Transverse colon (tissue), 4 donors: ENCODE results near the gene TMEM200A.

Experiments used
- CTCF ChIP-seq, 5 experiments: fragments of 200-600 bp in 3 of 5; fragments of 450-650 bp in 2 of 5; sonication (generic) in 3 of 5; IDR thresholded peaks; 1 replicate in 2 of 5; 2 replicates in 3 of 5; pipeline ENCODE4 v1.5.1; 2016 to 2017; ENCODE audit warnings: antibody characterized with exemption in 5 of 5, inconsistent platforms in 3 of 5, mild to moderate bottlenecking in 2 of 5, moderate library complexity in 1 of 5
- EP300 ChIP-seq: sonication (generic); formaldehyde crosslinking; IDR thresholded peaks from one replicate; pipeline ENCODE4 v1.6.1; 2017; ENCODE audit warnings: antibody characterized with exemption, low read depth
- POLR2A ChIP-seq: fragments of 450-650 bp; IDR thresholded peaks from one replicate; pipeline ENCODE4 v1.6.1; 2016; ENCODE audit warnings: antibody characterized with exemption, mild to moderate bottlenecking, moderate library complexity
- POLR2AphosphoS5 ChIP-seq, 3 donors: sonication (generic); formaldehyde crosslinking; IDR thresholded peaks; one replicate each; pipeline ENCODE4 v1.6.1; 2016; ENCODE audit warnings: antibody characterized with exemption in 3 of 3

DNA sequence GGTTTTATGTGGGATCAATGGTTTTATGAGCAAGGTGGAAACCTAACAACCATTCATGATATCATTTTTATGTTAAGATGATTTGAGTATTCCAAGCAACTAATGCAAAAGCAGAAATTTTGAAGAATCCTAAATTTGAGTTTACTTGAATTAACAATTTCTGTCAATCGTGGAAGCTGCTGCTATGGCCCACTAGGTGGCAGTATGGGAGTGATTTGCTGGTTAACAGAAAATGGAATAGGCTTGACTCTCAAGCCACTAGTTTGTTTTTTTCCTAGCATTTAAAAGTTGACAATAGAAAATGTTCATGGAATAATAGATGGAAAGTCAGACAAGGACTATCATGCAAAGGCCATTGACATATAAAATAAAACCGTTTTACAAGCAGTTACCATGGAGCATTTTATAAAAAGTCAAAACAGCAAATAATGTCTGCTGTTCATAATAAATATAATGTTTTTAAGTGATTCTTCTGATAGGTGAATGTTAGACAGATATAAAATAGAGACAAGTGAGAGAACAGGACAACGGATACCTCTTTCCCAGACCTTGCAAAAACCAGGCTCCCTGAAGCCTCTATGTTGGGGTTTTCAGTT lies 43.0 kb upstream of the TMEM200A start:
- no peak for TF ChIP-seq EP300
- no peak for TF ChIP-seq POLR2A
- peak; percentile 83 to 87 (median 86) for TF ChIP-seq CTCF (IDR thresholded peaks at IDR 0.05)
- no peak for TF ChIP-seq POLR2AphosphoS5 (IDR thresholded peaks at IDR 0.05)
